HG03066 (cell line): ENCODE data around the gene LHX5.

Source experiments
- ATAC-seq: cut with Tn5 transposase; IDR thresholded peaks from one replicate; pipeline ENCODE4 v1.9.1; 2021; ENCODE audit warnings: low read depth; ENCODE audit not compliant: unreplicated experiment

LHX5 gene

DNA sequence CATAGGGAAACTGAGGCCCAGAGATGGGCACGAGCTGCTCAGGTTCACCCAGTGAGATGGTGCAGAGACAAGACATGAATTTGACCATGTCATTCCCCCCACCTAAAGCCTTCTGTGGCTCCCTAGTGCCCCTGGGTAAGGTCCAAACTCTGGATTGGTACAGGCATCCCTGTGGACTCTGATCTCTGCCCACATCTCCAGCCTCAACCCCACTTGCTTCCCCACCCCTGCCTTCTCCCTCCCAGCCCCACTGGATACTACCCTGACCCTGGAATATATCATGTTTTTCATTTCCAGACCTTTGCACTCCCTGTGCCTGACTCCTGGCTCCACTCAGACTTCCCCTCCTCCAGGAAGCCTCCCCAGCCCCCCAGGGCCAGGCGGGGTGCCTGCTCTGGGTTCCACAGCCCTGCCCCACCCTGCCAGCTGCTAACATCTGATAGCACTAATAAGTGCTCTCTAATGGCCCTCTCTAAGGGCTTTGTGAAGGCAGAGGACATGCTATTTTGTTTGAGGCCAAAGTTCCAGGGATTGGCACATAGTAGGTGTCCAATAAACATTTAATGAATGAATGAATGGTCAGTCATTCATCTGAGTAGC is 50.6 kb downstream of the LHX5 start:
- no peak for ATAC-seq

DNA sequence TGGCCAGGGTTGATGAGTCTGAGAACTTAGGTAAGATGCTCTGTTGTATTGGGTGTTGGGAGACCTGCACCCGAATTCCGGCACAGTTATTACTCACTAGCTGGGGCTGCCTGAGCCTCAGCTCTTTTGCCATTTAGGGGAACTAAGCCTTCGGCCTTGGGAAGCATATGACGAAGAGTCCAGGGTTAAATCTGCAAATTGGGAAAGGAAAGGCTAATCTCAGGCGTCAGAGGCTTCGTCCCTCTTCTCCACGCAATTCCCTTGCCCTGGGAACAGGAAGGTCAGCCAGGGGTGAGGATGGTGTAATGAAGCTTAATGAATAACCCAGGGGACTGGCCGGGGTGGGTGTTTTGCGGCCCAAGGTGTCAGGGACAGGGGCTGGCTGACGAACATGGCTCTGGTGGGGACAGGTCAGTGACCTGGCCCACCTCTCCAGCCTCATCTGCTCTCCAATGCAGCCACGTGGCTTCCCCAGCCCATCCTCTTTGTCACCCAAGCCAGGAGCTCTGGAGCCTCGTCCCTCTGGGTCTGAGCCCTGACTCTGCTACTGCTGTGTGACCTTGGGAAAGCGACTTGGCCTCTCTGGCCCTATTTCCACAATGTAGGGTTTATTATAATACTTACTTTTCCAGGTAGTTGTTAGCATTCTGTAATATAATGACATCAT is 53.3 kb downstream of the LHX5 start:
- no peak for ATAC-seq

DNA sequence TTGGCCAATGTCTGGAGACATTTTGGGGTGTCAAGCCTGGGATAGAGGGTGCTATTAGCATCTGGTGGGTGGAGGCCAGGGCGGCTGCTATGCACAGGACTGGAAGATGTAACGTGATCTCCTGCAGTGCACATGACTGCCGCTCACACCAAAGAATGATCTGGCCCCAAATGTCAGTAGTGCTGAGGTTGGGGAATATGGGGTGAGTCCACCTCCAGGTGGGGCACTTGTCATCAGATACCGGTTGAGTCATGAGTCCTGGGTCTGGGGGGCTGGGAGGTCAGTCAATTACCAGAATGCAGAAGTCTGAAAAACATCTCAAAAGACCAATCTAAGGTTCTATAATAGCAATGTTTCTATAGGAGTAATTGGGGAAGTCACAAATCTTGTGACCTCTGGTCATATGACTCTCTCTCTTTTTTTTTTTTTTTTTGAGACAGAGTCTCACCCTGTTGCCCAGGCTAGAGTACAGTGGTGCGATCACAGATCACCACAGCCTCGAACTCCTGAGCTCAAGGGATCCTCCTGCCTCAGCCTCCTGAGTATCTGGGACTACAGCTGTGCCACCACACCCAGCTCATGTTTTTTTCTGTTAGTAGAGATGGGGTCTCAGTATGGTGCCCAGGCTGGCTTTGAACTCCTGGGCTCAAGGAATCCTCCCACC is 55.4 kb downstream of the LHX5 start:
- ATAC-seq: no peak

DNA sequence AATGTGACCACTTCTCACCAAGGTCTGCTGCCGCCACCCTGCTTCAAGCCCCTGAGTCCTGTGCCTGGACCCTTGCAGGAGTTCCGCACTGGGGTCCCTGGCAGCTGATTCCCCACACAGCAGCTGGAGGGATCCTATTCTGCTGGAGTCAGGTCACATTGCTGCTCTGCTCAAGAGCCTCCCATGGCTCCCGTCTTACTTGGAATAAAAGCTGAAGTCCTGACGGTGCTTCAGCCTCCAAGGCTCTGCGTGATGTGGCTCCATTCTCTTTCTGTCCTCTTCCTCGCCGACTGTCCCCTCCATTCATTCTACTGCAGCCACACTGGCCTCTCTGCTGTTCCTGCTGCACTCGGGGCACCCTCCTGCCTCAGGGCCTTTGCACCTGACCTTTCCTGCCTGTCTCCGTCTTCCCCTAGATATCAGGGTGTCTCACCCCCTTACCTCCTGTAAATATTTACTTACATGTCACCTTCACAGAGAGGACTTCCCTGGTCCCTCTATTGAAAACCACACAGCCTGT is 57.1 kb downstream of the LHX5 start:
- ATAC-seq: no peak

DNA sequence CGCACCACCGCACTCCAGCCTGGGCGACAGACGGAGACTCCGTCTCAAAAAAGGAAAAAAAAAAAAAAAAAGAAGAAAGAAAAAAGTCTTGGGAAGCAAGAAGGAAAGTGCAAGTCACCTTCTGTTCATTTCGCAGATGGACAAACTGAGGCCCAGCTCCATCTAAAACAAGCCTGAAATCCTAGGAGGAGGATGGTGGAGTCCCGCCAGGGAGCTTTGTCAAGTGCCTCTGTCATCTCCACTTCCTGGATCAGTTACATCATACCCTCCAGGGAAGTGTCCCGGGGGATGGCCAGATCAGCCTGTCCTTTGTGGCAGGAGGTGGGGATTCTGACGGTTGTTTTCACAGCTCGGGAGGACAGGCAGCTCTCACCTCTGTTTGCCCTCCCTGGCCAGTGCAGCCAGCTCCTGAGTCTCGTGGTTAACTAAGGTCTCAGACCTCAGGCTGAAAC is 58.2 kb downstream of the LHX5 start:
- ATAC-seq: no peak
